NCI-H2227 treated with DMSO at 0.1 percent for 48 hours (cell line): ENCODE results near the gene GMNC.

Experiments used
- DNase-seq: peaks from one replicate; lab custom pipeline; 2025; lab: John Stamatoyannopoulos, UW

The GMNC gene

GRCh38 chr3:190849607-190850006 is 12.9 kb downstream of the GMNC start:
- no peak for DNase-seq

- no peak for DNase-seq
Observed at GRCh38 chr3:190848870-190849269, 13.6 kb downstream of the GMNC start.

- no peak for DNase-seq
Observed at GRCh38 chr3:190847436-190847835, 15.1 kb downstream of the GMNC start.

GRCh38 chr3:190840146-190840545 is 22.3 kb downstream of the GMNC start:
- no peak for DNase-seq

- DNase-seq: no peak
Observed at GRCh38 chr3:190831225-190831624, 31.3 kb downstream of the GMNC start.

- DNase-seq: no peak
Observed at GRCh38 chr3:190830031-190830430, 32.5 kb downstream of the GMNC start.

GRCh38 chr3:190826018-190826417 is 36.5 kb downstream of the GMNC start:
- no peak for DNase-seq

GRCh38 chr3:190825386-190826016 is 37.0 kb downstream of the GMNC start:
- no peak for DNase-seq

GRCh38 chr3:190811775-190812480 is 50.6 kb downstream of the GMNC start:
- DNase-seq: no peak

- DNase-seq: no peak
Observed at GRCh38 chr3:190810957-190811356, 51.5 kb downstream of the GMNC start.

GRCh38 chr3:190809351-190809750 is 53.1 kb downstream of the GMNC start:
- no peak for DNase-seq

GRCh38 chr3:190807719-190808375 is 54.6 kb downstream of the GMNC start:
- no peak for DNase-seq
